ENCODE results near the gene PALS1.

GRCh38 chr14:67192366-67192765 lies 48.9 kb upstream of the PALS1 start:
- TF ChIP-seq CTCF (IDR thresholded peaks at IDR 0.05; ENCODE audit: low read depth, low read length, poor library complexity, severe bottlenecking) = no peak
- no peak for TF ChIP-seq EZH2phosphoT487 (IDR thresholded peaks at IDR 0.05; ENCODE audit: borderline replicate concordance, low read length)
